ENCODE data around the gene L1CAM.

The L1CAM gene

GRCh38 chrX:153885968-153886903 lies at the start of gene L1CAM:
TSS of gene L1CAM (minus strand) at chrX:153886173. CDS start at chrX:153875836, 10,337 bp downstream.
- in situ Hi-C loops (cut with HindIII; ENCODE audit: low sequenced_read_pairs) = no loop called here
- DNase-seq (ENCODE audit: low read depth, low spot score) = no peak
- no peak for TF ChIP-seq CTCF (IDR thresholded peaks at IDR 0.05; ENCODE audit: low read depth, low read length)
- no peak within 1 kb of the TSS for H3K4me3 ChIP-seq (ENCODE audit: low read depth, low read length)

- H3K4me3 ChIP-seq (ENCODE audit: low read depth, low read length) = peak overlapping the region; percentile 30
- no peak for TF ChIP-seq CTCF (IDR thresholded peaks at IDR 0.05; ENCODE audit: low read depth, low read length)
- in situ Hi-C loops (cut with HindIII; ENCODE audit: low sequenced_read_pairs) = no loop called here
- no peak for DNase-seq (ENCODE audit: low read depth, low spot score)
These were observed 49.4 kb upstream of the L1CAM start for GRCh38 chrX:153935326-153935851.

- in situ Hi-C loops (cut with HindIII; ENCODE audit: low sequenced_read_pairs) = no loop called here
These were observed 48.9 kb upstream of the L1CAM start, which contains the start of gene NAA10 for GRCh38 chrX:153934762-153935325. TSS of gene NAA10 (minus strand) at chrX:153935037. CDS start at chrX:153934904, 133 bp downstream.

GRCh38 chrX:153934148-153934761 lies 48.3 kb upstream of the L1CAM start:
- in situ Hi-C loops (cut with HindIII; ENCODE audit: low sequenced_read_pairs) = no loop called here
- TF ChIP-seq CTCF (IDR thresholded peaks at IDR 0.05; ENCODE audit: low read depth, low read length) = no peak
- peak overlapping the region; percentile 75 for H3K4me3 ChIP-seq (ENCODE audit: low read depth, low read length)
- no peak for DNase-seq (ENCODE audit: low read depth, low spot score)

More at GRCh38 chrX:153934762-153935325, 48.9 kb upstream of the L1CAM start, which contains the start of gene NAA10:
- H3K4me3 ChIP-seq (ENCODE audit: low read depth, low read length) = peak within 1 kb of the TSS; percentile 75
- TF ChIP-seq CTCF (IDR thresholded peaks at IDR 0.05; ENCODE audit: low read depth, low read length) = no peak
- peak; percentile 63 for DNase-seq (ENCODE audit: low read depth, low spot score)

GRCh38 chrX:153933748-153934147 lies 47.8 kb upstream of the L1CAM start:
- in situ Hi-C loops (cut with HindIII; ENCODE audit: low sequenced_read_pairs) = no loop called here
- H3K4me3 ChIP-seq (ENCODE audit: low read depth, low read length) = peak overlapping the region; percentile 75
- DNase-seq (ENCODE audit: low read depth, low spot score) = no peak
- TF ChIP-seq CTCF (IDR thresholded peaks at IDR 0.05; ENCODE audit: low read depth, low read length) = no peak

GRCh38 chrX:153932220-153932915 lies 46.4 kb upstream of the L1CAM start:
- in situ Hi-C loops (cut with HindIII; ENCODE audit: low sequenced_read_pairs) = no loop called here
- no peak for DNase-seq (ENCODE audit: low read depth, low spot score)
- no peak for TF ChIP-seq CTCF (IDR thresholded peaks at IDR 0.05; ENCODE audit: low read depth, low read length)
- no peak overlapping the region for H3K4me3 ChIP-seq (ENCODE audit: low read depth, low read length)

All from astrocyte of the spinal cord (primary cell).